GM12872 (cell line): Measurements from ENCODE around the gene TBC1D22A.

Experiments
- TF ChIP-seq, protein P1 (sequence below): IDR thresholded peaks from 3 replicates; pipeline ENCODE4 v1.5.1; 2011; ENCODE audit warnings: low read depth, mild to moderate bottlenecking, low read length, moderate library complexity; ENCODE audit not compliant: insufficient read depth

Gene TBC1D22A

DNA sequence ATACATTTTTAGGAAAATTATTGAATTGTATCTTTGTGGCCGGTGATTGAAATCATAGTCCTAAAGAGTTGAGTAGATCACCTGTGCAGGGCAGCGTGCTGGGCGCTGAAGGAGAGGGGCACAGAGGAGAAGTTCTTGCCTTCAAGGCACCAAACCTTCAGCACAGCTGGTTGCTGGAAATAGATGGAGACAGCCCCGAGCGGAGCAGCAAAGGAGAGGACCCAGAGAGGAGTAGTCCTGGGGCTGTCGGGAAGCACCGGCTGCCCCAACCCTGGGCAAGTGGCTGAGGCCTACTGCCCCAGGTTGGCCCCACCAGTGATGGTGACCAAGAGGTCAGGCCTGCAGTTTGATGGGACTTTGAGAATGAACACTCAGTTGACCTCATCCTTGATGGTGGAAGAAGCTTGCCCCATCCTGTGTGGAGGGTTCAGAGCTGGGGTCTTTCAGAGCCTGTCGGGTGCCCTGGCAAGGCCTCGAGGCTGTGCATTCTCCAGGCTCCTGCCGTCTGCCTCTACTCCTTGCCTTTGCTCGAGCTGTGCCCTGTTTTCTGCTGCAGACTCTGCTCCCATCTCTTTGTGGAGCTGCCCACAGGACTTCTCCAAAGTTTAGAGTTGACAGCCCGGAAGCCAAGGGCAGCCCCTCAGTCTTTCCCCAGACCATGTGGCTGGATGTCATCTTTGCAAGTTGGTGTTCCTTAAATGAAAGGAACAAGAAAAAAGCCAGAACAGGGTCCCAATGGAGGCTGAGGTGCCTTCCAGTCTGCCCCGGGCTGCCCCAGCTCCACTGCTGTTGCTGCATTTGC is 285.1 kb downstream of the TBC1D22A start:
- TF ChIP-seq, protein P1, sequence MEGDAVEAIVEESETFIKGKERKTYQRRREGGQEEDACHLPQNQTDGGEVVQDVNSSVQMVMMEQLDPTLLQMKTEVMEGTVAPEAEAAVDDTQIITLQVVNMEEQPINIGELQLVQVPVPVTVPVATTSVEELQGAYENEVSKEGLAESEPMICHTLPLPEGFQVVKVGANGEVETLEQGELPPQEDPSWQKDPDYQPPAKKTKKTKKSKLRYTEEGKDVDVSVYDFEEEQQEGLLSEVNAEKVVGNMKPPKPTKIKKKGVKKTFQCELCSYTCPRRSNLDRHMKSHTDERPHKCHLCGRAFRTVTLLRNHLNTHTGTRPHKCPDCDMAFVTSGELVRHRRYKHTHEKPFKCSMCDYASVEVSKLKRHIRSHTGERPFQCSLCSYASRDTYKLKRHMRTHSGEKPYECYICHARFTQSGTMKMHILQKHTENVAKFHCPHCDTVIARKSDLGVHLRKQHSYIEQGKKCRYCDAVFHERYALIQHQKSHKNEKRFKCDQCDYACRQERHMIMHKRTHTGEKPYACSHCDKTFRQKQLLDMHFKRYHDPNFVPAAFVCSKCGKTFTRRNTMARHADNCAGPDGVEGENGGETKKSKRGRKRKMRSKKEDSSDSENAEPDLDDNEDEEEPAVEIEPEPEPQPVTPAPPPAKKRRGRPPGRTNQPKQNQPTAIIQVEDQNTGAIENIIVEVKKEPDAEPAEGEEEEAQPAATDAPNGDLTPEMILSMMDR: no peak

GRCh38 chr22:47048123-47049077 is 285.9 kb downstream of the TBC1D22A start:
- TF ChIP-seq, protein P1: no peak

GRCh38 chr22:47049078-47049624 is 286.7 kb downstream of the TBC1D22A start:
- TF ChIP-seq, protein P1: no peak

GRCh38 chr22:47050401-47051051 is 288.1 kb downstream of the TBC1D22A start:
- TF ChIP-seq, protein P1: no peak

- TF ChIP-seq, protein P1: no peak
These were observed 289.1 kb downstream of the TBC1D22A start for GRCh38 chr22:47051441-47052071.

- TF ChIP-seq, protein P1: no peak
These were observed 290.0 kb downstream of the TBC1D22A start for GRCh38 chr22:47052236-47053012.
